ENCODE measurements around the gene C16orf92.

GRCh38 chr16:30054451-30054850 is 31.5 kb downstream of the C16orf92 start:
- no peak for TF ChIP-seq EZH2phosphoT487 (IDR thresholded peaks at IDR 0.05; ENCODE audit: borderline replicate concordance)
- TF ChIP-seq, protein P1, sequence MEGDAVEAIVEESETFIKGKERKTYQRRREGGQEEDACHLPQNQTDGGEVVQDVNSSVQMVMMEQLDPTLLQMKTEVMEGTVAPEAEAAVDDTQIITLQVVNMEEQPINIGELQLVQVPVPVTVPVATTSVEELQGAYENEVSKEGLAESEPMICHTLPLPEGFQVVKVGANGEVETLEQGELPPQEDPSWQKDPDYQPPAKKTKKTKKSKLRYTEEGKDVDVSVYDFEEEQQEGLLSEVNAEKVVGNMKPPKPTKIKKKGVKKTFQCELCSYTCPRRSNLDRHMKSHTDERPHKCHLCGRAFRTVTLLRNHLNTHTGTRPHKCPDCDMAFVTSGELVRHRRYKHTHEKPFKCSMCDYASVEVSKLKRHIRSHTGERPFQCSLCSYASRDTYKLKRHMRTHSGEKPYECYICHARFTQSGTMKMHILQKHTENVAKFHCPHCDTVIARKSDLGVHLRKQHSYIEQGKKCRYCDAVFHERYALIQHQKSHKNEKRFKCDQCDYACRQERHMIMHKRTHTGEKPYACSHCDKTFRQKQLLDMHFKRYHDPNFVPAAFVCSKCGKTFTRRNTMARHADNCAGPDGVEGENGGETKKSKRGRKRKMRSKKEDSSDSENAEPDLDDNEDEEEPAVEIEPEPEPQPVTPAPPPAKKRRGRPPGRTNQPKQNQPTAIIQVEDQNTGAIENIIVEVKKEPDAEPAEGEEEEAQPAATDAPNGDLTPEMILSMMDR (conservative IDR thresholded peaks at IDR 0.05; ENCODE audit: low read length) = no peak

Data from Loucy (cell line).